Fibroblast of peridontal ligament (primary cell): ENCODE data around the gene CKB.

Experiments
- DNase-seq: peaks from one replicate; pipeline ENCODE4 v3.0.0-alpha.2; 2010; ENCODE audit errors: extremely low read depth

The CKB gene

DNA sequence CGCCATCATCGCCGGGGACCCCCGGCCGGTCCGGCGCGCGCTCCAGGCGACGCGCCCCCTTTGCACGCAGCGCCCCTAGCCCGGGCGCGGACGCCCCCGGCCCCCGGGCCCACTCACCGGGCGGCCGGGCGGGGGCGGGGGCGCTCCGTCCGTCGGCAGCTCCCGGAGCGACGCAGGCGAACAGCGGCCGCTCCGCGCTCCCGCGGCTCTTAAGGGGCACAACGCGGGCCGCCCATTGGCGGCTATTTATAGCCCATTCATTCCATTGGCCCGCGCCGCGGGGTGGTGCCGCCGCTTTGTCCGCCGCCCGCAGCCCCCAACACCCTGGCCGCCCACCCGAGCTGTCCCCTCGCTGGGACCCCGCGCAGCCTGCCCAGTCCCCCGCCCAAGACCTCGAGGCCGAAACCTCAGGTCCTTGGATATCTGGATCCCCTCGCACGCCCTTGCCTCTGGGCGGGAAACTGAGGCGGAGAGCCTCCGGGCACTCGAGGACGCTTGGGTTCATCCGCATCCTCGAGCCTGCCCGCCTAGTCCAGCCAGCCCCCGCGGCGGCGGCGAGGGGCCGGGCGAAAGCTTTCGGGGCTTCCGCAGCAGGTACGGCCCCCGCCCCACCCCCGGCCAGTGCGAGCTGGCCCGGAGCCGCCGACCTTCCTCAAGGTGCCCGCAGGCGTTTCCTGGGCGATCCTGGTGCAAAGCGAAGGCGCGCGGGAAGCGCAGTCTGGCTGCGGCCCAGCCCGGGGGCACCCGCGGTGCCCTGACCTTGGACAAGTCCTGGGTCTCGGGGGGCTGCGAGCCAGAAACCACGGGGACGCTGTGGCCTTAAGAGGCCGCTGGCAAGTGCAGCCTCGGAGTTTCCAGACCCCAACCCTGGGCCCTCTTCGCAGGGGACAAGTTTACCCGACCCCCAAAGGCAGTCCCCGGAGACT, at the start of gene CKB:
Gene CKB, minus strand, starts transcription at position 182 of the 926 bp plus-strand sequence. CDS start 337 bp downstream, outside the sequence.
- DNase-seq = peak; percentile 32

DNA sequence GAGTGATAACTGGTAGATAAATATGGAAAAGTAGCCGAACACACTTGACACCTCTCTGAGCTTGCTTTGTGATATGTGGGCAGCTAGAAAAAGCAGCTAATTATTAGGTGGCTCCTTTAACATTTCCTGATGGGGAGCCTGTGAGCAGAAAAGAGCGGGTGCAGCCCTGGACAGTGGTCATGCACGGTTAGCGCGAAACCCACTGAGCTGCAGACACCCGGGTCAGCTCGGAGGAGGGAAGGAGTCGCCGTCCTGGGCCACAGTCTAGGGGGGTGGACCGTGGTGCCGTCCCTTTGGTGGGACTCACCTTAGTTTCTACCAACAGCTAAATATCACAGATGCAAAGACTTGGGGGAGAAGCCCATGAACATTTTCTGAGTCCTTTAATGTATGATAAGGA, 46.8 kb upstream of the CKB start:
- no peak for DNase-seq

DNA sequence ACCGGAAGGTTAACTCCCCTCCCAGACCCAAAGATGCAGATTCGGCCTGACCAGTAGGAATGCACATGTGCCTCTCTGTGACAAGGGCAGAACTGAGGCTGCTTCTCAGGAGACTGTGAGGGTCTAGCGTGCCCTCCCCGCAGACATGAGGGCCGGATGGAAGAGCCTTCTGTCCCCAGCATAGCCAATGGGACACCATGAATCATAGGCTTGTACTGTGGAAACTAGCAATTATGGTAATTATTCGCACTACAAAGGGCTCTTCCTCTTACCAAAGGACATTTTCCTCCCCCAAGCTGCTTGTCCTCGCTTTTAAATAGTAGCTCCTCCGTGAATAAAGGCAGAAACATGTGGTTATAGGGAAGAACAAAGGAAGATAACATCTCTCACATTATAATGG, 46.3 kb upstream of the CKB start:
- DNase-seq = no peak

DNA sequence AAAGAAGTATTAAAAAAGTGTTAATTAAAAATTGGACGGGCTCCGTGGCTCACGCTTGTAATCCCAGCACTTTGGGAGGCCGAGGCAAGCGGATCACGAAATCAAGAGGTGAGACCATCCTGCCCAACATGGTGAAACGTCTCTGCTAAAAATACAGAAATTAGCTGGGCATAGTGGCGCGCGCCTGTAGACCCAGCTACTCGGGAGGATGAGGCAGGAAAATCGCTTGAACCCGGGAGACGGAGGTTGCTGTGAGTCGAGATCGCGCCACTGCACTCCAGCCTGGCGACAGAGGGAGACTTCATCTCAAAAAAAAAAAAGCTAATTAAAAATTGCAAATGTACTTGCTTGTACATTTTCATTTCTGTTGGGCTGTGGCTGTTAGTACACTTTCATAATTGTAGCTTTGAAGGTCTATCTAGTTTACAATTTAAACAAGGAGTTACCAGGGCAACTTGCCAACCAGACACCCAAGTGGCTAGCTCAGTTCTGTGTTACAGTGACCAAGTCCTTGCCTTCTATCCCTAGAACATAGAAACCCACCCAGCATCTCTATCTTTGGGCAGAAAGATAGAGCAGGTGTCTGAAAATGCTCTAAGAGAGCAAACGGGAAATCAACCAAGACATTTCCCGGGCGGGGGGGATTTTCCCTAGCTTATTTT, 41.3 kb upstream of the CKB start:
- no peak for DNase-seq

DNA sequence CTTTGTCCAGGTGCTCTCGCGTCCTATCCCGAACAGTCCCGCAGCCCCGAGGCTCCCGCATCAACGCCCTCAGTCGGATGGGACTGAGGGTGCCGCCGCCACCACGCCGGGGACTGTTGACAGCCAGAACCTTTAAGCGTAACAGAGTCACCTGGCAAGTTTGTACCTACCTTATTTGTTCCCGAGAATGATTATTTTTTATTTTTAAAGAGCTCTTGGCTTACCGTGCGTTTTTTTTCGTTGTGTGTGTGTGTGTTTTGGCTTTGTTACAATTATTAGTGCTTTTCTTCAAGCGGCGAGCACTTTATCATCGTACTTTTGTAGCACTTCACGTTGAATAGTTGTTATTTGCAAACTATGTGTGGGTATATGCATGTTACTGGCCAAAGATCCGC, 40.6 kb upstream of the CKB start:
- no peak for DNase-seq

DNA sequence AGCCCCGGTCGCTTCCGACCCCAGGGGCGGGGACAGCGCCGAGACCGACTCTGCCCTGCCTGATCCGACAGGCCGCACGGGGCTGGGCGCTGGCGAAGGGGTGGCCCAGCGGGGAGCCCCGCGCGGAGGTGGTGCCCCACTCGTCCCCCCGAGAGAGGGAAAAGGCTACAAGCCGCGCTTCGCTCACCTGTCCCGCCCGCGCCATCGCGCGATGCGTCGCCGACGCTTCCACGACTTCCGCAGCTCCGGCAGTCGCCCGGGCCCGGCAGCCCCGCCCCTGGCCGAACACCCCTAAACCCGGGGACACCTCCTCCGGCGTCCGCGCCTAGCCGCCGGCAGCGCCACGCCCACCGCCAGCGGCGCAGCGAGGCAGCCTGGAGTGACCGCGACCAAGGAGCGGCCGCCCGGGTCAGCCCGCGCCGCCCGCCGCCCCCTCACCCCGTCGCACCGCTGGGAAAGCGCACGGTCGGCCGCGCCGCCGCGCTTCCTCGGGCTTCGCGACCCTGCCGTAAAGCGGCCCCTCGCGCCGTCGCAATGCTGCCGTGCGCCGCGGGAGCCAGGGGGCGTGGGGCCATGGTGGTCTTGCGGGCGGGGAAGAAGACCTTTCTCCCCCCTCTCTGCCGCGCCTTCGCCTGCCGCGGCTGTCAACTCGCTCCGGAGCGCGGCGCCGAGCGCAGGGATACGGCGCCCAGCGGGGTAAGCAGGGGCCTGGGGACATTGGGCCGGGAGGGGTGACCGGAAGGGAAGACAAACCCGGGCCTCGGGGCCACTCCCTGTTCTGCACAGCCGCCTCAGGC, 40.0 kb upstream of the CKB start, which contains the start of the genes BAG5 and COA8:
Gene BAG5, minus strand, starts transcription at position 229 of the 797 bp plus-strand sequence. CDS start 1,493 bp downstream, outside the sequence.
Gene COA8, plus strand, starts transcription at position 532 of the 797 bp plus-strand sequence. Its CDS starts 42 bp downstream, at position 574.
- peak; percentile 66 for DNase-seq

DNA sequence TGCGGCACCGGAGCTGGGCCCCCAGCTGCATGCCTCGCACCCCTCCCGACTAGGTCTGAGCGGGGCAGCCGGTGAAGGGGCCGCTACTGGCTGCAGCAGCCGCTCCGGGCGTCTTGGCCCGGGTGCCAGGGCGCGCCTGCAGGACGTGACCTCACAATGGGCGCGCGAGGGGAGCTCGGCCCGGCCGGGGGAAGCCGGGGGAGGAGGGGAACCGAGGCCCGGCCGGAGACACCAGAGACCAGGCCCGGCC, 39.5 kb upstream of the CKB start:
- DNase-seq = peak; percentile 23

DNA sequence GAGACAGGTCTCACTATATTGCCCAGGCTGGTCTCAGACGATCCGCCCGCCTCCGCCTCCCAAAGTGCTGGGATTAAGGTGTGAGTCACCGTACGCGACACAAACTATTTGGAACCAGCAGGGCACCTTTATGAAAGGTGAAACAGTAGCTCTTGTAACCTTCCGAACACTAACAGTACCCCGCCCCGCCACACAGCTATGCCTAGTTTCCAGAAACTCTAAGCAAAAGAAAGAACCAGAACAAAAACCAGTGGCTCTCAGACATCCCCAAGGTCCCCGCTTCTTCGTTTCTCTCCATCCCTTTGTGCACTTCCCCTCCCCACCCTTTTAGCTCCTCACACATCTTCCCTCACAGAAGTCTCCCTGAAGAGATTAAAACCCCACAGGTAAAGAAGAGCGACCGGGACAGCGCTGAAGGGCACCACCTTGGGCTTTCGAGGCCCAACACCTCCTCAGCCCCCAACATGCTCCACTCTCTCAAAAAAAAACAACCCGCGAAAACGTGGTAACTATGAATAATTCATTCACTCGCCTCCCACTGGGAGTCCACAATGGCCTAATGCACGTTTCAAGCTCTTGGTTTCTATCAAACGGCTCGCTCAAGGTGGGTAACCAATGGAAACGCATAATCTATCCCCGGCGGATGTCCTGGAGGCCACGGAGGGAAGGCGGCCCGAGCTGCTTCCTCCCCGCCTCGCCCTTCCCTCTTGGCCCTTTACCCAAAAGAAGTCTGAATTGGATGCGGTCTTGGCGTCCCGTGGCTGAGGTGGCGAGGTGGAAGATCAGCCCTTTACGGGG, 39.0 kb upstream of the CKB start:
- peak; percentile 43 for DNase-seq

DNA sequence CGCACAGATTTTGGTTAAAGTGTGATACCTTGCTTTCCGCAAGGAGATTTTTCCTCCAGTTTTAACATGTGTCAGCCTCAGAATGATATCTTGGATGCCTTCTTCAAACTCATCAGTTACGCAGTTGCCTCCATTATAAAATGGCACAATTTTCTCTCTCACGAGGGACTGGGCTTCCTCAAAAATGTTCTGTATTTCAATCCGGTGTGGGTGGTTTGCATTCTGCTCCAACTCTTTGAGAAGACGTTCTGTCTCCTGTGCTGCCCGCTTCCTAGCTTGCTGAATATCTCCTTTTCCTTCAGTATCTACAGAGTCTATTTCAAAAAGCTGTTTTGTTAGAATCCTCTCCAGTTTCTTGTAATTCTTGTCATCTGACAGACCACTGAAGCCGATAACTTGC, 38.1 kb upstream of the CKB start:
- no peak for DNase-seq

DNA sequence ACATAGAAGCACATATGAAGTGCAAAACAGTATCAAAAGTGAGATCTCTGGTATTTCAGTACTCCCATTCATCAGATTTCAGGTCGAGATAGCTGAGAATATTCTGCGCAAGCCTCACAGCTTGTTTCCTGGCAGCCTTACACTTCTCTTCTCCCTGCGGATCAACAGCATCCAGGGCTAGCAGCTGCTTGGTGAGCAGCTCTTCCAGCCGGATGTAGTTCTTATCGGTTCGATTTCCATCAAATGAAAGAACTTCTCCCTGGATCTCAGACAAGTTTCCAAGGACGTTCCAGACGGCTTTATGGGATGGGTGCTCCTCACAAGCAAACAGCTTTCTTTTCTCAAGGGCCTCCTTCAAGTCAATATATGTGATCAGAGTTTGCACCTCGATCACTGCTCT, 37.1 kb upstream of the CKB start:
- DNase-seq = no peak

DNA sequence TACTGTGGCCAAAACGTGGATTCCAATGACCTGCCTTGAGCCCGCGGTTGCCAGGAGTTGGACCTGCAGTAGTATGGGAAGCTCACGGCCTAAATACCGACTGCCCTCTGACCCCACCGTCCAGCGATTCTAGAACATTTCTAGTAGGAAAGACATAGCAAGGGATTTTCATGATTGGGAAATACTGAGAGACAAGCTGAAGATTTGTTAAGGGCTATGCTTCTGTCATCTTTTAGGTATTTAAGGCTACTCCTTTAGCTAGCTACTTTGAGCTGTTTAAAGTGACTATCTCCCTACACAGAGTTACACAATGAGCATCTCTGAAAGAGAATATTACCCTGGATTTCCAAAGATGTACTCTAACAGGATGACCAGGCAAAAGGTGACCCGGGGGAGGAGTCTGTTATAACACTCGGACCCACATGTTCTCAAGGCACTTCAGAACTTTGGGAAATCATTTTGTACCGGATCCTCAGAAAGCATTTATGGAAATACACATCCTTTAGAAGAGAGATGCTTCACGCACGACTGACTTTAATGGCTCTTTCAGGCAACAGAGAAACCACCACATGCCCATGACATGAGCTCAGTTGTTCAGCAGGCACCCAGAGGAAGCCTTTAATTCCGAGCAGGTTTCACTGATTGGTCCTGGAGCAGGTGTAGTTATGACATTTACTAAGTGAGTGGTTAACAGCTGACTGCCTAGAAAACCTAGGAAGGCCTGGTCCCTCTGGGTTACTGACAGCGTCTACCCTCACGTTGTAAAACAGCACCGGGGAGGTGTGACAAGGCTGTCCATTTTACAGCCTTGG, 35.6 kb upstream of the CKB start:
- DNase-seq = peak; percentile 80

DNA sequence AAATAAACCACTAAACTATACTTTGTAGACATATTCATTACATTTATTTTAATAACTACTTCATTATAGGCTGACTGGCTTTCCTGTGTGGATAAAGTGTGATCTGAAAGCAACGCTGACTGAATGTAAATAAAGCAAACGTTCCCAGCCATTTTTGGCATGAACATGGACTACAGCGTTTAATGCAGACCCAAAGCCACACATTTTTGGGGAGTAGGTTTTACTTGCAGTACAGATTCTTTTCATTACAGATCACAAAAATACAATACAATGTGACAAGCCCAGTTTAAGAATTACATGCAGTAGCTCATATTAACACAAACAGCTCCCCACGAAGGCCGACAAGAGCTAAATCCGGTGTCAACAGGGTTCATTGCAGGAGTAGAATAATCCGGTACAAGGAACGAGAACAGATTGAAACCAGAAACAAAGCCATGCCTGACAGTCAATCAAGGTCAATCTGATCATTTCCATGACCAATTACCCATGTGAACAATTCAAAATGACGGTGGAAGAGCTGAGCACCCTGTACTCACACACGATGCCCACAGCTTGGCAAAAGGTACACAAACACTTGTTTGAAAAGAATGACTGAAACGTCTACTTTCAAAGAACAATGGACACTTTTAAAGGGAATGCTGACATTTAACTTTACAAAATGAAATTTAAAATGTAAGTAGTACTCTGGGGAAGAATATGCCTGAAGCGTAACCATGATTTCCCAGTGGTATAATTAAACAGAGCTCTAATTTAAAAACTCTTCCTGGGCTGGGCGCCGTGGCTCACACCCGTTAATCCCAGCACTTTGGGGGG, 34.5 kb upstream of the CKB start:
- peak; percentile 35 for DNase-seq

DNA sequence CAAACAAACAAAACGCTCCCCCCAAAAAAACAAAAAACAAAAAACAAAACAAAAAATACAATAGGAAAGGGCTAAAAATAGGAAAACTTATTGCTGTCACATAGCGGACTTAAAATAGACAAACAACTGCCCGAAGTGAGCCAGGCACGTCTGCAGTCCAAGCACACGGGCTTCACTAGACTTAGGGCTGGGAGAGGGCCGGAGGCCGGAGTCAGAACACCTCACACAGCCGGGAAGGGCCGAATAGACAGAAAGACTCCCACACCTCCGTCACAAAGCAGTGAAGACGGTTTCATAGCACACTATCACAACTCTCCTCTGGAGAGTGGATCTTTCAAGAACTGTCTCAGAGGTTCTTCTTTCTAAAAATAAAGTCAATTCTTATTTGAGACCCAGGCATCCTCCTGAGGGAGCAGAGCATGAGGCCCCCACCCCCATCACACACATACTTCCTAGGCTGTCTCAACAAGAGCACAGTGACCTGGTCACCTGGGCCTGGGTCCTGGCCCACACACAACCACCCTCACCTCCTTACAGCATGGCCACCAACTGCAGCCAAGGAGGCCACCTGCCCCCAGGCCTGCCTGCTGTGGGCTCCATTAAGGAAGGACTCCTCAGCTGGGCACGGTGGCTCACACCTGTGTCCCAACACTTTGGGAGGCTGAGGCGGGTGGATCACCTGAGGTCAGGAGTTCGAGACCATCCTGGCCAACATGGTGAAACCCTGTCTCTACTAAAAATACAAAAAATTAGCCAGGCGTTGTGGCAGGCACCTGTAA, 33.1 kb upstream of the CKB start:
- no peak for DNase-seq

DNA sequence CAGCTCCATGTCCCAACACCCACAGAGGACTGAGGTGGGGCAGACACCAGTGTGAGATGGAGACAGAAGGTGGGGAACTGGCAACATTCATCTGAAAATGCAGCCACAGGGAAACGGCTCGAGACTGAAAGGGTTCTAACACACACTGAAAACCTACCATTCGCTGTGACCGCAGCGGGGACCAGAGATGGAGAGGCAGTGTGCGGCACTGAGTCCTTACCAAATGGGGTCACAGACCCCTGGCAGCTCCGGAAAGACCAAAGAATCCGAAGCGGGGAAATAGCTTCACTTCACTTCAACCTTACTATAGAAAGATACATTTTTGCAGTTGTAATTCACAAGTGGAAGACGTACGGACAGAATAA, 30.2 kb upstream of the CKB start:
- no peak for DNase-seq

DNA sequence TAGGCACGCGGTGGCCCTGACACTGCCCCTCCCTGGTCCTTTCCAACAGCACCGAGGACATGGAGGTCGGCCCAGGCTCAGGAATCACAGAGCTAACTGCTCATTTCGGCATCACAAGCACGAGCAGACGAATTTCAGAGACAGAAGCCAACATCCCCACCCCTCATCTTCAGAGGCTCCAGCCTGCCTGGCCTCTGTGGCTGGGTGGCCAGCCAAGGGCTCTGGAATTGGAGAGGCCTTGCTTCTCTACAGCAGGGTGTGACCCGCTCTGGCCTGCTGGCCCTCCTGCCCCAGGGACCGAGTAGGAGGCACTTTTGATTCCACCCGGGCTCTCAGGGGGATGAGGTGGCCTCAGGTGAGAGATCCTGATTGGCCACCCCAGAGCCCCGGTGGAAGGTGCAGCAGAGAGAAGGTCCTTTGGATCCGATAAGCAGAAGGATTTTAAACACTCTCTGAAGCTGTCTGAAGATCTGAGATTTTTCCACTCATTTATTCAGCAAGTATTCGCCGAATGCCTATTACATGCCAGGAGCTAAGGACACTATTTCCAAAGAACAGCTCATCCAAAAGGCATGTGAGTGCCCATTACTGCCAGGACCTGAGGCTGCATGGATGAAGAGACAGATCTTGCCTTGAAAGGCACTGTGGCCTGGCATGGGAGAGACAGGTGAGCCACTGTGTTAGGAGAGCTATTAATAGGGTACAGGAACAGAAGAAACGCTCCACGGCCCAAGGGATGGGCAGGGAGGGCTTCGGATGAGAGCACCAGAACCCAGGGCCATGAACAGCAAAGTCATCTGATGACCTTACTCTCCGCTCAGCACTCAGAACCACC, 29.6 kb upstream of the CKB start:
- peak; percentile 73 for DNase-seq

DNA sequence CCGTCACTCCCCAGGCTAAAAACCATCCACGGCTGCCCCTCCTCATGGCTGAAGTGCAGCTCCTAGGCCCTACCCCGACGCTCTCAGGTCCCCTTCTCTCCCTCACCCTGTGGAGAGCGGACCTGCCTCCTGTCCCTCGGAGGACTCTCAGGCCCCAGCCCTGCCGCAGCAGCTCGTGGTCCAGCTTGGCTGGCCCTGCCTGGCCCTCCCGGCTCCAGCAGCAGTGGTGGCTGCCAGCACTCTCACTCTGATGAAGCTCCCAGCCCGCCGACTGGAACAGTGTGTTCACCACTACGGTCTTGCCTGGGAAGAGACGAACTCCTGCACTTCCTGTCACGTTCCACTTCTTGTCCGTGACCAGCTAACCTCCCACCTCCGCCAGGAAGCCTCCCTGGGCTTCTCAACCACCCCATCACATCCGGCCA, 28.7 kb upstream of the CKB start:
- no peak for DNase-seq

DNA sequence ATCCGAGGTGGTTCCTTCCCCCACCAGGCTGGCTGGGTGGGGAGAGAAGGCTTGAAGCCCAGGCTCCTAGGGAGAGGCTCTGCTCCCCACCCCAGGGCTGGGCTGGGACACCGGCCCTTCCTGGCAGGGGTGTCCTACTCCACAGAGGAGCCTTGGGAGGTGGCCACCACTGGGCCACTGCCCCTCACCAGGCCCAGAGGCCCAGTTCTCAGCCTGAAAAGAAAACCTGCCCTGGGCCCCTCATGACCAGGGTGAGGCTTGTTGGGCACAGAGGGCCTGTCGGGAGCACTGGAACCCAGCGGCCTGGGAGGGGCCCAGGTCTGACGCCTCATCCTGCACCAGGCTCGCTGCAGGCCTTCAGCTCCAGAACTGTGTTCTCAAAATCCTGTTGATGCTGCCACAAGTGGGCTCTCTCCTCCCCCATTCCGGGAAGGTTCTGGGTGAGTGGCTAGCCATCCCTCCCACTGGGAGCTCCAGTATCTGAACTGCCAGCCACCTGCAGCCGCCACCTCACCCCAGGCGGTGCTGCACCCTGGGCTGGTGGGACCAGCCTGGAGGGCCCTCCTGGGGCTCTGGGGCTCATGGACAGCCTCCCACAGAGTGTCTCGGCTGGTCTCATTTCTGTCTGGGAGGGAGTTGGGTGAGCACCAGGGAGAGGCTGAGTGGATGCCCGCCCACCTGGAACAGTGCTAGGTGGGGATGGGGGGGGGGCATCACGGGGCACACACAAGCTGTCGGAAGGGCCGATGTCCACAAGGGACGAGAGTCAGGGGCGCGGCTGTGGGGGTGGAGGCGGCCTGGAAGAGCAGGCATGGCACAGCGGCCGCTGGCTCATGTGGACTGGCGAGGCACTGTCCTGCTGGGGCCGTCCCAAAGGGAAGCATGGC, 28.1 kb upstream of the CKB start:
- no peak for DNase-seq
